ENCODE results near the gene NME3. TPM values are rescaled to one million over a fixed set of nuclear protein-coding genes. Genes with fewer than 3 reads are reported as not detected.

NME3 gene
- total and polyA plus RNA-seq, 3 experiments from 2014 or later, result 33.5 to 71.4 (median 36.5) TPM

DNA sequence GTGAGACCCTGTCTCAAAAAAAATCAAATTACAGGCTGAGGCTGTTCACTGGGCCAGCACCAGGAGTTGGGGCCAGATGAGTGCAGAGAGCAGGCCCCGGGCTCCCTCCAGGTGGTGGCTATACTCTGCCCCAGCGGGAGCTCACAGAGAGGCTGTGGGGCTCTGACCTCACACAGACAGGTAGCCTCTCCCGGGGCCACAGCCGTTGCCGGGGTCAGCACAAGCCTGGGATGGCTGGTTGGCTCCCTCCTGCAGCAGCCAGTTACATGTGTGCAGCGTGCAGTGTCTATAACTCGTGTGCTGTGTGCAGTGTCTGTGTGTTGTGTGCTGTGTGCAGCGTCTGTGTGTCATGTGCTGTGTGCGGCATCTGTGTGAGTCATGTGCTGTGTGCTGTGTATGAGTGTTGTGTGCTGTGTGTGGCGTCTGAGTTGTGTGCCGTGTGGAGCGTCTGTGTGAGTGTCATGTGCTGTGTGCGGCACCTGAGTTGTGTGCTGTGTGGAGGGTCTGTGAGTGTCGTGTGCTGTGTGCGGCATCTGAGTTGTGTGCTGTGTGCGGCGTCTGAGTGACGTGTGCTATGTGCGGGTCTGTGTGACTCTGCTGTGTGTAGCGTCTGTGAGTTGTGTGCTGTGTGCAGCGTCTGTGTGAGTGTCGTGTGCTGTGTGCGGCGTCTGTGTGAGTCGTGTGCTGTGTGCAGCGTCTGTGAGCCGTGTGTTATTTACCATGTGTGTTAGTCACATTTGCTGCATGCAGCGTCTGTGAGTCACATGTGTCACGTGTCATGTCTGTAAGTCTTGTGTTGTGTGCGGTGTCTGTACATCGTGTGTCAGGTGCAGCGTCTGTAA, 44.5 kb downstream of the NME3 start:
- no peak overlapping the region for H3K27ac ChIP-seq (ENCODE audit: low read depth, low read length)

DNA sequence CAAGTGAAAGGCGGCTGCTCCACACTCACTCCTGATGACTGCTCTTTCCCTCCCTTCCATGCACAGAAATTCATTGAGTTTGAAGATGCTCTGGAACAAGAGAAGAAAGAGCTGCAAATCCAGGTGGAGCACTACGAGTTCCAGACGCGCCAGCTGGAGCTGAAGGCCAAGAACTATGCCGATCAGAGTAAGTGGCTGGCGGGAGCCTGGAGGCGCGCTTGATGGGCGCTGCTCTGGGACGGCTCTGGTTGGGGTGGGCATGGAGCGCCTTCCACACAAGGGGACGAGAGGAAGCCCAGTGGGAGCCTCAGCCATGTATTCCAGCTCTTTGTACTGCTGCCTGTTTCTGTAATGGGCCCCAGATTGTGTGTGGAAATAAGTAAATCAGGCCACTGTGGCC, 46.9 kb downstream of the NME3 start:
- Histone ChIP-seq H3K4me3 (ENCODE audit: low read length) (no peak overlapping the region), H3K27me3 (ENCODE audit: insufficient read depth, low read length, poor library complexity, severe bottlenecking) (no peaks in the 10 kb centered on the region), H3K9me3 (ENCODE audit: low read length) (no peaks in the 10 kb centered on the region), H3K36me3 (ENCODE audit: insufficient read depth, low read length) (peaks cover 8% of the 10 kb centered on the region), H3K4me1 (ENCODE audit: insufficient read depth, low read length) (peaks cover 26% of the 10 kb centered on the region), H3K27ac (ENCODE audit: low read depth, low read length) (no peak overlapping the region)
- CTCF ChIA-PET, result interaction anchor here (1.1 to 1.5 kb wide), 3 partner anchors 46 to 90 kb away, joined by 3 to 5 read pairs (median 4); partner anchors contain the start of gene JPT2
- no peak for DNase-seq
- H3K4me3 Mint-ChIP-seq, result no peak overlapping the region
- POLR2A ChIA-PET, result no interaction called here
- H3K9me3 Mint-ChIP-seq, result no peaks in the 10 kb centered on the region
- H3K36me3 Mint-ChIP-seq, result peaks cover 7 to 40% (median 9%) of the 10 kb centered on the region in 3 donors
- peak overlapping the region in 1 of 8 donors; percentile 71 for H3K27ac Mint-ChIP-seq
- H3K4me1 Mint-ChIP-seq, result peaks cover 29 to 37% (median 33%) of the 10 kb centered on the region in 3 donors
- H3K27me3 Mint-ChIP-seq, result no peaks in the 10 kb centered on the region

More for the DNA sequence above, 44.5 kb downstream of the NME3 start:
- Histone ChIP-seq H3K27me3 (ENCODE audit: insufficient read depth, low read length, poor library complexity, severe bottlenecking) (no peaks in the 10 kb centered on the region), H3K4me3 (ENCODE audit: low read length) (no peak overlapping the region), H3K36me3 (ENCODE audit: insufficient read depth, low read length) (peaks cover 8% of the 10 kb centered on the region), H3K4me1 (ENCODE audit: insufficient read depth, low read length) (peaks cover 19% of the 10 kb centered on the region), H3K9me3 (ENCODE audit: low read length) (no peaks in the 10 kb centered on the region)
- peak overlapping the region in 3 of 8 donors; percentile 80 to 85 (median 81) for H3K27ac Mint-ChIP-seq
- peaks cover 21 to 26% (median 23%) of the 10 kb centered on the region in 3 donors for H3K4me1 Mint-ChIP-seq
- H3K27me3 Mint-ChIP-seq, result no peaks in the 10 kb centered on the region
- ChIA-PET POLR2A (no interaction called here), CTCF (interaction anchor here (0.9 kb wide), 1 partner anchor 49 kb away, joined by 3 read pairs; the partner anchor contains the start of gene JPT2)
- H3K9me3 Mint-ChIP-seq, result no peaks in the 10 kb centered on the region
- no peak overlapping the region for H3K4me3 Mint-ChIP-seq
- H3K36me3 Mint-ChIP-seq, result peaks cover 7 to 54% (median 10%) of the 10 kb centered on the region in 3 donors
- no peak for DNase-seq

DNA sequence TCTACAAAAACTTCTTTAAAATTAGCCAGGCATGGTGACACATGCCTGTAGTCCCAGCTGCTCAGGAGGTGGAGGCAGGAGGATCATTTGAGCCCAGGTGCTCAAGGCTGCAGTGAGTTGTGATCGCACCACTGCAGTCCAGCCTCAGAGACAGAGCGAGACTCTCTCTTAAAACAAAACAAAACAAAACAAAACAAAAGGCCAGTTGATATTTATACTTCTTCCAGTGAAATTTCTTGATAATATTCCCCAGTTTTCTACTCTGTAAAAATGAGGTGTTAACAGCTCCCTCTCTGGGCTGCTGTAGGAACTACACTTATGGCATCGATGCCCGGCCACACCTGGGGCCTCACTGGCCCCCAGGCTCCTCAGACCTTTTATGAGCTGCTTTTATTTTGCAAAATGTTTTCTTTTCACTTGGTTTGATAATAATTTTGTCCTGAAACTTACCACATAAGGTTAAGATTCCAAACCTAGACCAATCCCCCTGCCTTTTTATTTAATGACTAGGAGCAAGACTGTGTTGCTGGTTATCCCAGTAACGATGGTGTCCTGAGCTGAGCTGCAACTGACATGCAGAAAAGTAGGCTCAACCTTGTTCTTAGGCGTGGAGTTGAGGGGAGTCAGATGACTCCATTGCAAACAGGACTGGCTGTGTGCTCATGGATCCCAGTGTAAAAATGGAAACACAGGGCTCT, 47.7 kb downstream of the NME3 start:
- Mint-ChIP-seq H3K36me3 (peaks cover 6 to 31% (median 7%) of the 10 kb centered on the region in 3 donors), H3K9me3 (no peaks in the 10 kb centered on the region), H3K4me1 (peaks cover 33 to 44% (median 41%) of the 10 kb centered on the region in 3 donors), H3K27ac (peak overlapping the region; percentile 25 to 93 (median 74)), H3K4me3 (peak overlapping the region in 6 of 7 donors; percentile 32 to 70 (median 49)), H3K27me3 (no peaks in the 10 kb centered on the region)
- H3K9me3 ChIP-seq (ENCODE audit: low read length), result no peaks in the 10 kb centered on the region
- ChIA-PET CTCF (interaction anchor here (0.7 to 1.5 kb wide), 9 partner anchors 9 to 237 kb away, joined by 3 to 5 read pairs (median 3); no protein-coding TSS in a partner anchor), POLR2A (interaction anchor here (1.1 kb wide), 1 partner anchor 59 kb away, joined by 5 read pairs; the partner anchor contains the start of genes NUBP2 and SPSB3)
- no peaks in the 10 kb centered on the region for H3K27me3 ChIP-seq (ENCODE audit: insufficient read depth, low read length, poor library complexity, severe bottlenecking)
- peaks cover 31% of the 10 kb centered on the region for H3K4me1 ChIP-seq (ENCODE audit: insufficient read depth, low read length)
- H3K4me3 ChIP-seq (ENCODE audit: low read length), result no peak overlapping the region
- peak in 4 of 5 donors; percentile 23 to 41 (median 34) for DNase-seq
- H3K27ac ChIP-seq (ENCODE audit: low read depth, low read length), result no peak overlapping the region
- peaks cover 8% of the 10 kb centered on the region for H3K36me3 ChIP-seq (ENCODE audit: insufficient read depth, low read length)

DNA sequence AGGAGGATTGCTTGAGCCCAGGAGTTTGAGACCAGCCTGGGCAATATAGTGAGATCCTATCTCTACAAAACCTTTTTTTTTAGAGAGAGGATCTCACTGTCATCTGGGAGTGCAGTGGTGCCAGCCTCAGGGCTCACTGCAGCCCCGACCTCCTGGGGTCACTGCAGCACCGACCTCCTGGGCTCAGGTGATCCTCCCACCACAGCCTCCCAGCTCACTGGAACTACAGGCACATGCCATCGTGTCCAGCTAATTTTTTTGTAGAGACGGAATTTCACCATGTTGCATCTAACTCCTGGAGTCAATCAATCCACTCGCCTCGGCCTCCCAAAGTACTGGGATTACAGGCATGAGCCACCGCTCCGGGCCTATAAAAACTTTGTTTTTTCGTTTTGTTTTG, 50.0 kb downstream of the NME3 start:
- Histone ChIP-seq H3K27me3 (ENCODE audit: insufficient read depth, low read length, poor library complexity, severe bottlenecking) (no peaks in the 10 kb centered on the region), H3K4me1 (ENCODE audit: insufficient read depth, low read length) (peaks cover 31% of the 10 kb centered on the region), H3K4me3 (ENCODE audit: low read length) (no peak overlapping the region), H3K36me3 (ENCODE audit: insufficient read depth, low read length) (peaks cover 8% of the 10 kb centered on the region), H3K9me3 (ENCODE audit: low read length) (no peaks in the 10 kb centered on the region), H3K27ac (ENCODE audit: low read depth, low read length) (no peak overlapping the region)
- no peak for DNase-seq
- H3K9me3 Mint-ChIP-seq, result no peaks in the 10 kb centered on the region
- ChIA-PET POLR2A (no interaction called here), CTCF (interaction anchor here (1.4 kb wide), 1 partner anchor 8 kb away, joined by 3 read pairs; no protein-coding TSS in a partner anchor)
- peak overlapping the region in 1 of 7 donors; percentile 72 for H3K4me3 Mint-ChIP-seq
- no peaks in the 10 kb centered on the region for H3K27me3 Mint-ChIP-seq
- H3K36me3 Mint-ChIP-seq, result peaks cover 0 to 11% (median 0%) of the 10 kb centered on the region in 3 donors
- H3K27ac Mint-ChIP-seq, result peak overlapping the region in 4 of 8 donors; percentile 40 to 94 (median 58)
- H3K4me1 Mint-ChIP-seq, result peaks cover 27 to 40% (median 32%) of the 10 kb centered on the region in 3 donors

Other genes starting within 250 kb of the NME3 start
- gene TMEM204, start 237.9 kb downstream of the NME3 start, total RNA-seq, result 10 to 100 TPM; 27.1 to 30.9 TPM
- gene TMEM204, start 237.9 kb downstream of the NME3 start, polyA plus RNA-seq, result 68.4 TPM
- gene IFT140, start 159.5 kb downstream of the NME3 start, total RNA-seq, result 1 to 10 TPM; 6.1 to 8.4 TPM
- gene IFT140, start 159.5 kb downstream of the NME3 start, polyA plus RNA-seq, result 5.5 TPM
- 10 to 100 TPM; 22.1 to 24.3 TPM for gene CRAMP1, start 159.2 kb downstream of the NME3 start, total RNA-seq
- gene CRAMP1, start 159.2 kb downstream of the NME3 start, polyA plus RNA-seq, result 3.0 TPM
- gene JPT2, start 93.3 kb downstream of the NME3 start, total RNA-seq, result 100 to 1,000 TPM; 106 TPM
- 12.5 TPM for gene JPT2, start 93.3 kb downstream of the NME3 start, polyA plus RNA-seq
- 10 to 100 TPM; 57.1 to 63.2 TPM for gene MAPK8IP3, start 65.3 kb downstream of the NME3 start, total RNA-seq
- gene MAPK8IP3, start 65.3 kb downstream of the NME3 start, polyA plus RNA-seq, result 2.3 TPM
- 10 to 100 TPM; 21.0 to 21.6 TPM for gene EME2, start 1.3 kb upstream of the NME3 start, total RNA-seq
- gene EME2, start 1.3 kb upstream of the NME3 start, polyA plus RNA-seq, result 1.6 TPM
- 100 to 1,000 TPM; 172 to 176 TPM for gene MRPS34, start 1.6 kb upstream of the NME3 start, total RNA-seq
- gene MRPS34, start 1.6 kb upstream of the NME3 start, polyA plus RNA-seq, result 155 TPM
- gene SPSB3, start 11.0 kb upstream of the NME3 start, total RNA-seq, result 10 to 100 TPM; 30.6 to 31.5 TPM
- gene SPSB3, start 11.0 kb upstream of the NME3 start, polyA plus RNA-seq, result 63.9 TPM
- gene NUBP2, start 11.4 kb upstream of the NME3 start, total RNA-seq, result 10 to 100 TPM; 73.9 to 82.8 TPM
- 96.6 TPM for gene NUBP2, start 11.4 kb upstream of the NME3 start, polyA plus RNA-seq
- not detected for gene IGFALS, start 22.2 kb upstream of the NME3 start, total RNA-seq
- gene IGFALS, start 22.2 kb upstream of the NME3 start, polyA plus RNA-seq, result not detected
- gene HAGH, start 55.3 kb upstream of the NME3 start, total RNA-seq, result 10 to 100 TPM; 41.2 to 44.5 TPM
- 54.3 TPM for gene HAGH, start 55.3 kb upstream of the NME3 start, polyA plus RNA-seq
- gene FAHD1, start 55.7 kb upstream of the NME3 start, total RNA-seq, result 10 to 100 TPM; 19.3 to 20.9 TPM
- gene FAHD1, start 55.7 kb upstream of the NME3 start, polyA plus RNA-seq, result 26.7 TPM
- gene MEIOB, start 100.6 kb upstream of the NME3 start, total RNA-seq, result not detected
- gene MEIOB, start 100.6 kb upstream of the NME3 start, polyA plus RNA-seq, result not detected
- not detected for gene HS3ST6, start 146.9 kb upstream of the NME3 start, total RNA-seq
- not detected for gene HS3ST6, start 146.9 kb upstream of the NME3 start, polyA plus RNA-seq
- gene MSRB1, start 171.7 kb upstream of the NME3 start, total RNA-seq, result 10 to 100 TPM; 20.4 TPM
- 20.2 TPM for gene MSRB1, start 171.7 kb upstream of the NME3 start, polyA plus RNA-seq
- under 1 TPM; 0.37 to 0.62 TPM for gene RPL3L, start 183.1 kb upstream of the NME3 start, total RNA-seq
- not detected for gene RPL3L, start 183.1 kb upstream of the NME3 start, polyA plus RNA-seq
- gene NDUFB10, start 188.0 kb upstream of the NME3 start, total RNA-seq, result 100 to 1,000 TPM; 150 to 152 TPM
- 236 TPM for gene NDUFB10, start 188.0 kb upstream of the NME3 start, polyA plus RNA-seq
- 1,000 to 10,000 TPM; 5,023 to 5,213 TPM for gene RPS2, start 193.3 kb upstream of the NME3 start, total RNA-seq
- gene RPS2, start 193.3 kb upstream of the NME3 start, polyA plus RNA-seq, result 5,049 TPM
- gene RNF151, start 195.3 kb upstream of the NME3 start, total RNA-seq, result not detected
- gene RNF151, start 195.3 kb upstream of the NME3 start, polyA plus RNA-seq, result not detected
- gene TBL3, start 200.5 kb upstream of the NME3 start, total RNA-seq, result 10 to 100 TPM; 74.6 to 78.0 TPM
- 62.9 TPM for gene TBL3, start 200.5 kb upstream of the NME3 start, polyA plus RNA-seq
- gene NOXO1, start 209.9 kb upstream of the NME3 start, total RNA-seq, result under 1 TPM; 0.47 to 0.48 TPM
- not detected for gene NOXO1, start 209.9 kb upstream of the NME3 start, polyA plus RNA-seq
- 10 to 100 TPM; 41.7 to 50.1 TPM for gene GFER, start 212.7 kb upstream of the NME3 start, total RNA-seq
- gene GFER, start 212.7 kb upstream of the NME3 start, polyA plus RNA-seq, result 38.4 TPM
- 1 to 10 TPM; 3.4 to 3.6 TPM for gene SYNGR3, start 218.4 kb upstream of the NME3 start, total RNA-seq
- 2.1 TPM for gene SYNGR3, start 218.4 kb upstream of the NME3 start, polyA plus RNA-seq
- 10 to 100 TPM; 91.8 to 96.6 TPM for gene ZNF598, start 238.3 kb upstream of the NME3 start, total RNA-seq
- gene ZNF598, start 238.3 kb upstream of the NME3 start, polyA plus RNA-seq, result 11.3 TPM
- 10 to 100 TPM in 1 of 2 experiments, 1 to 10 TPM in 1; 9.4 to 12.5 TPM for gene NPW, start 248.2 kb upstream of the NME3 start, total RNA-seq
- gene NPW, start 248.2 kb upstream of the NME3 start, polyA plus RNA-seq, result not detected